GM21390 (cell line): ENCODE data around the gene CRCP.
"Not testable (repeated sequence)": the region's sequence is repeated elsewhere in the genome, so short reads cannot be mapped to it uniquely, and the experiment has no call there.

Source experiments
- ATAC-seq: cut with Tn5 transposase; IDR thresholded peaks from one replicate; pipeline ENCODE4 v1.9.1; 2021; ENCODE audit not compliant: unreplicated experiment

The CRCP gene

GRCh38 chr7:66114743-66115649 lies at the start of gene CRCP:
Gene CRCP, plus strand, starts transcription at chr7:66114847. Its CDS starts 116 bp downstream, at chr7:66114963.
- ATAC-seq = peak; percentile 93

- ATAC-seq = no peak
Measured at GRCh38 chr7:66069732-66070131, 44.9 kb upstream of the CRCP start.

- ATAC-seq = no peak
Measured at GRCh38 chr7:66070222-66070621, 44.4 kb upstream of the CRCP start.

- ATAC-seq = not testable (repeated sequence)
Measured at GRCh38 chr7:66072208-66072607, 42.4 kb upstream of the CRCP start.

- peak; percentile 99 for ATAC-seq
Measured at GRCh38 chr7:66075590-66076461, 38.8 kb upstream of the CRCP start, which contains the start of gene ASL. Gene ASL, plus strand, starts transcription at chr7:66075819. Its CDS starts 263 bp downstream, at chr7:66076082.

GRCh38 chr7:66076462-66077329 lies 38.0 kb upstream of the CRCP start:
- ATAC-seq = no peak

GRCh38 chr7:66078067-66078466 lies 36.6 kb upstream of the CRCP start:
- no peak for ATAC-seq

GRCh38 chr7:66082083-66082482 lies 32.6 kb upstream of the CRCP start:
- ATAC-seq = no peak

- no peak for ATAC-seq
Measured at GRCh38 chr7:66082886-66083415, 31.7 kb upstream of the CRCP start.

- no peak for ATAC-seq
Measured at GRCh38 chr7:66083677-66084076, 31.0 kb upstream of the CRCP start.

- no peak for ATAC-seq
Measured at GRCh38 chr7:66088861-66089838, 25.5 kb upstream of the CRCP start.

- no peak for ATAC-seq
Measured at GRCh38 chr7:66092654-66093053, 22.0 kb upstream of the CRCP start.

GRCh38 chr7:66095010-66095409 lies 19.6 kb upstream of the CRCP start:
- ATAC-seq = no peak

GRCh38 chr7:66099232-66099550 lies 15.5 kb upstream of the CRCP start:
- ATAC-seq = no peak

- ATAC-seq = peak; percentile 86
Measured at GRCh38 chr7:66099551-66100407, 14.9 kb upstream of the CRCP start.

GRCh38 chr7:66100408-66101050 lies 14.1 kb upstream of the CRCP start:
- ATAC-seq = no peak

- ATAC-seq = not testable (repeated sequence)
Measured at GRCh38 chr7:66102168-66102567, 12.5 kb upstream of the CRCP start.

- not testable (repeated sequence) for ATAC-seq
Measured at GRCh38 chr7:66103994-66104393, 10.7 kb upstream of the CRCP start.
